GM21825 (cell line): ENCODE measurements around the gene INPP5J.
"Not testable (repeated sequence)": the region's sequence is repeated elsewhere in the genome, so short reads cannot be mapped to it uniquely, and the experiment has no call there.

Experiments
- ATAC-seq: cut with Tn5 transposase; IDR thresholded peaks from one replicate; pipeline ENCODE4 v1.9.1; 2021; ENCODE audit warnings: mild to moderate bottlenecking, moderate library complexity; ENCODE audit not compliant: unreplicated experiment

Gene INPP5J

DNA sequence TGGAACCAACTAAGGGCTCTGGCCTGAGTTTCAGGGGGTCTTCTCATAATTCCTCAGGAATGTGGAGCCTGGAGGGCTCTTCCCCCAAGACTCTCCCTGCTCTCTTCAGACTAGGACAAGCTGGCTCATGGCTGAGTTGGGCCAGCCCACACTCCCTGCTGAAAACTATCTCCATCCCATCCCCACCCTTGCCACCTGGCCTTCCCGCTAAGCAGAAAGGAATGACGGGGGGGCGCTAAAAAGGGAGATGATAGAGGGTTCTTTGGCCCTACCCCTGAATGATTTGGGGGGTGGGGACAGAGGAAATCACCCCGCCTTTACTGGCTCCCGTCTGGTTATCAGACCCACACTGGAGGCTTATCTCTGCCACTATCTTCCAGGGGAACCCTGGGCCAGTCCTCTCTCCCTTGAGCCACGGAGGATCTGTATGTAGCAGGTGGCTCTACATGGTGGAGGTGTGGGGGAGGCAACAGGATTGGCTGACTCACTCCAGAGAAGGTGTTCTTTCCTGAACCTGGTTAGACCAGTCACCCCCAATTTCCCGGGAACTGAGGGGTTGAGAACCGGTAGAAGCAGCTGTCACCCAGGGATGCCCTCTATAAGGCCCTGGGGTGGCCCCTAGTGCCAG lies 35.9 kb upstream of the INPP5J start:
- ATAC-seq = no peak

DNA sequence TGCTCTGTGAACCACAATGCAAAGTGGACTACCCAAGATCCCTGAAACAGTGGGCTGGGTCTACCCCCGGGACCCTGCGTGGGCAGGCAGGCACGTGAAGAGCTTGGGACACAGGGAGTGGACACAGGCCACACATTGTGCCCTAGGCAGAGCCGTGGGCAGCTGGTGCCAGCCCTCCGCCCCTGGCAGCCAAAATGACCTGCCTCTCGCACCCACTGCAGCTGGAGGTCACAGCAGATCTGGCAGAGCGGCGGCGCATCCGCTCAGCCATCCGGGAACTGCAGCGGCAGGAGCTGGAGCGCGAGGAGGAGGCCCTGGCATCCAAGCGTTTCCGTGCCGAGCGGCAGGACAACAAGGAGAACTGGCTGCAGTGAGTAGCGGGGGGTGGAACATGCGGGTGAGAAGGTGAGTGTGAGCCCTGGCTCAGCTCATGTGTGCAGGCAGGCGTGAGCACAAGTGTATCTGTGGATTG lies 35.0 kb upstream of the INPP5J start:
- no peak for ATAC-seq

GRCh38 chr22:31088233-31088986 lies 34.4 kb upstream of the INPP5J start:
- ATAC-seq = no peak

DNA sequence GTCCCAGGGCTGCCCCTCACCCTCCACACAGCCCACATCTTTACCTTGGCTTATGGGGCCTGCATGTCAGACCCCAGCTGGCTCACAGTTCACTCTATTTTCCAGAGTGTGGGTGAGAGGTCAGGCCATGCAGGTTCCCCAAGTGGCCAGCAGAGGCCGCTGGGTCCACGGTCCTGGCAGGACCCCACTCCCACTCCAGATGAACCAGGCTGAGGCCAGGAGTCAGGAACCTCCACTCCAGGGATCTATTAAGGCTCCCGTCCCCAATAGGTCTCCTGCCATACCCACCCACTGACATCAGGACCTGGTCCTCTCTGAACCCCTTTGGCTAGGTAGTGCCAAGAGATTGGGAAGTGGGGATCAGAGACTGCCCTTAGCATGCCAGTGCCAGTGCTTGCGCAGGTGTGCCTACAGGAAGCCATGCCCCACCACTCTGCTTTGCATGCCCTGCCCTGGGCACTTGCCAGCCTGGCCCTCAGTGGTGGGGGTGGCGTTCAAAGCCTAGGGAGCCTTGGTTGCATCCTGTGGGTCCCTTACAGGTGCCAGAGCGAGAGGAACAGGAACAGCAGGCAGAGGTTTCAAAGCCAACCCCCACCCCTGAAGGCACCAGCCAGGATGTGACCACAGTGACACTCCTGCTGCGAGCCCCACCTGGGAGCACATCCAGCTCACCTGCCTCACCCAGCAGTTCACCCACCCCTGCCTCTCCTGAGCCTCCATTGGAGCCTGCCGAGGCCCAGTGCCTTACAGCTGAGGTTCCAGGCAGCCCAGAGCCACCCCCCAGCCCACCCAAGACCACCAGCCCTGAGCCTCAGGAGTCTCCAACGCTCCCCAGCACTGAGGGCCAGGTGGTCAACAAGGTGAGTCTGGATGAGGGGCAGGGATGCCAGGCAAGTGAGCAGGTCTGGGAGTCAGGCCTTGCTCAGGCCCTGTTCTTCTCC lies 33.3 kb upstream of the INPP5J start:
- ATAC-seq = no peak

- no peak for ATAC-seq
Observed at GRCh38 chr22:31090217-31091085, 32.3 kb upstream of the INPP5J start.

DNA sequence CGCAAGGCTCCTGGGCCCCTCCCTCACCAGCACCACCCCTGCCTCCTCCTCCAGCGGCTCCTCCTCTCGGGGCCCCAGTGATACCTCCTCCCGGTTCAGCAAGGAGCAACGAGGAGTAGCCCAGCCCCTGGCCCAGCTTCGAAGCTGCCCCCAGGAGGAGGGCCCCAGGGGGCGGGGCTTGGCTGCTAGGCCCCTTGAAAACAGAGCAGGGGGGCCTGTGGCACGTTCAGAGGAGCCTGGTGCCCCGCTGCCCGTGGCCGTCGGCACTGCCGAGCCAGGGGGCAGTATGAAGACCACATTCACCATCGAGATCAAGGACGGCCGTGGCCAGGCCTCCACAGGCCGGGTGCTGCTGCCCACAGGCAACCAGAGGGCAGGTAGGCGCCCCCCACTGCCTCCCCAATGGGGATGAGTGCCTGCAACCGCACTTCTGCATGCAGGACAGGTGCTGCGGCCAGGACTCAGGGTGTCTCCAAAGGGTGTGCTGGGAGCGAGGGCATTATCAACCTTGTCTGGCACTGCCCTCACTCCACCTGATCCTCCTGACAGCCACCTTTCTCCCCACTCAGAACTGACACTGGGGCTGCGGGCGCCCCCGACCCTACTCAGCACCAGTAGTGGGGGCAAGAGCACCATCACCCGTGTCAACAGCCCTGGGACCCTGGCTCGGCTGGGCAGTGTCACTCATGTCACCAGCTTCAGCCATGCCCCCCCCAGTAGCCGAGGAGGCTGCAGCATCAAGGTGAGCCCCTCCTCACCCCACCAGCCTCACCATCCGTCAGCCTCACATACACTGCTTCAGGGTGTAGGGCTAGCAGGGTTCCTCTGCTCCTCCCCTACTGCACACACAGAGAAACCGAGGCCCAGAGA lies 31.4 kb upstream of the INPP5J start:
- ATAC-seq = no peak

GRCh38 chr22:31092161-31092560 lies 30.6 kb upstream of the INPP5J start:
- ATAC-seq = no peak

DNA sequence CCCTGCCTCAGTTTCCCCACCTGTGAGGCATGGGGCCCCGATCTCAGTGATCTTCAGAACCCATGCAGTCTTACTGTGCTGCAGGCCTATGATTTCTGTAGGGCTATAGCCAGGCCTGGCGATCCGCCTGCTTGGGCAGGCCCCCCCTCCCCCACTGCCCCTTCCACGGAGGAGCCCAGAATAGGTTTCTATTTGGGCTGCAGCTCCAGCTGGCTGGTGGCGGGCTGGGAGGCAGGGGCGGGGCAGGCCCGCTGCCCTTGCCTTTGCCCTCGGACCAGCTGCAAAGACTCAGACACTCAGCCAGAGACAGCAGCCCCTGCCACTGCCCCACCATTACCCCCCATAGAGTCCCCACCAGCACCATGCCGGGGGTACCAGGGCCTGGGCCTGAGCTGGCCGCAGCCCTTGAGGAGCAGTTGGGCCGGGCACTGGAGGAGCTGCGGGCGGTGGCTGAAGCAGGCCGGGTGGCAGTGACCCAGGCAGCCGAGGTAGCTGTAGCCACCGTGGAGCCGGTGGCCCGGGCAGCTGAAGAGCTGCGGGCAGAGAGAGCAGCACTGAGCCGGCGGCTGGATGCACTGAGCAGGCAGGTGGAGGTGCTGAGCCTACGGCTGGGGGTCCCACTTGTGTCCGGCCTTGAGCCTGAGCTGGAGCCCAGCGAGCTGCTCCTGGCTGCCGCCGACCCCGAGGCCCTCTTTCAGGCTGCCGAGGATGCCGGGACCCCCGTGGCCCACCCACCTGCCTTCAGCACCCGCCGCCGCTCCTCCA lies 29.5 kb upstream of the INPP5J start:
- ATAC-seq = no peak

DNA sequence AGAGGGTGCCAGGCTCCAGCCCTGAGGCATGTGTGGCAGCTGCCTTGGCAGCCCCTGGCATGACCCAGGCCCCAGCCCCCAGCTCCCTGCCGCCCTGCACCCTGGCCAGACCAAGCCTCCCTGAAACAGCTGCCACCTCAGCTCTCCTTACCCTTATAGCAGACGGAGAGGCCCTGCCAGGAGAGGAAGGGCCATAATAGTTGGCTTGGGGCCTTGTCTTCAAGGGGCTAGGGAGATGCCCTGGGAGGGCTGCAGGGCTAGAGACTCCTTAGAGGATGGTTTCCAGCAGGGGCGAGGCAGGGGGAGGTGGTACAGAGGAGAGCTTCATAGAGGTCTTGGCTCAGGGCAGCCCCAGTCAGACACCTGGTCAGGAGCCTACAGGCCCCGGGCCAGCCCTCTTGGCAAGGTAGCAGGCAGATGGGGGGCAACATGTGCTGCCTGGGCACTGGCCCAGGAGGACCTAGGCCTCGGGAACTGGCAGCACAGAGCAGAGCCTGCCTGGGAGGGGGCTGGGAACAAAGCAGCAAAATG lies 28.7 kb upstream of the INPP5J start:
- ATAC-seq = no peak

- no peak for ATAC-seq
Observed at GRCh38 chr22:31094741-31095140, 28.0 kb upstream of the INPP5J start.

DNA sequence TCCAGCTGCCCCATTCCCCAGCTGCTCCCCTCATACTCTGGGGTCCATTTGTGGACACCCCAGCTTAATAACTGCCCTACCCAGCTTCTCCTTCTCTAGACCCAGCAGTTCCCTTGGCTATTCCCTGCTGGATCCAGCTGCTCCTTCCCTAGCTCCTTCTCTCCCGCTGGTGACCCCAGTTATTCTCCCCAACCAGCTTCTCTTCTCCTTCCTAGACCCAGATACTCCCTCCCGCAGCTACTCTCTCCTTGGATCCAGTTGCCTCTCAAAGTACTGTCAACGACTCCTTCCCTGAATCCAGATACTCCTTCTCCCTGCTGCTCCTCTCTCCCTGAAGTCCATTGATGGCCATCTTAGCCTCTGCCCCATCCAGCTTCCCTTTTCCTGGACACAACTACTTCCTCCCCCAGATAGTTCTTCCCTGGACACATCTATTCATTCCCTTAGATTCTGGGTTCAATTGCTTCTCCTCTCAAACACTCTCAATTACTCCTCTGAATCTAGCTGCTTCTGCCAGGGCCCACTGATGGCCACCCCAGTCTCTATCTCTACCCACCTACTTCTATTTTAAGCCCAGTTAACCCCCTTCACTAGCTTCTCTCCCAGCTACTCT lies 27.0 kb upstream of the INPP5J start:
- no peak for ATAC-seq

DNA sequence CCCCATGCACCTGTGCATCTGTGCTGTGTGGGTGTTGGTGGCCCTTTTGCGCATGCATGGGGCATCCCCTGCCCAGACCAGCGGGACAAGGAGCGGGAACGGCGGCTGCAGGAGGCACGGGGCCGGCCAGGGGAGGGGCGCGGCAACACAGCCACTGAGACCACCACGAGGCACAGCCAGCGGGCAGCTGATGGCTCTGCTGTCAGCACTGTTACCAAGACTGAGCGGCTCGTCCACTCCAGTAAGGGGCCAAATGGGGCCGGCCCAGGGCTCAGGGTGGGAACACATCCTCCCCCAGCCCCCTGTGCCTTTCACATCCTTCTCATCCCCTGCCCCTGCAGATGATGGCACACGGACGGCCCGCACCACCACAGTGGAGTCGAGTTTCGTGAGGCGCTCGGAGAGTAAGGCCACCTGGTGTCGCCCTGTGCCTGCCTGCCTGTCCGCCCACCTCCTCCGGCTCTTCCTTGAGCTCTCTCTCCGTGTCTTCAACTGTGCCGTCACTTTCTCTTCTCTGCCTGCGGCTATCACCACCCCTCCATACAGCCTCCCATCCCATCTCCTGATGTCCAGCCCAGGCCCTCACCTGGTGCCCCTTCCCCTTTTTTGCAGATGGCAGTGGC lies 26.0 kb upstream of the INPP5J start:
- ATAC-seq = no peak

GRCh38 chr22:31097539-31097938 lies 25.2 kb upstream of the INPP5J start:
- ATAC-seq = not testable (repeated sequence)

GRCh38 chr22:31097941-31098631 lies 24.7 kb upstream of the INPP5J start:
- no peak for ATAC-seq

GRCh38 chr22:31098632-31099110 lies 24.1 kb upstream of the INPP5J start:
- no peak for ATAC-seq

DNA sequence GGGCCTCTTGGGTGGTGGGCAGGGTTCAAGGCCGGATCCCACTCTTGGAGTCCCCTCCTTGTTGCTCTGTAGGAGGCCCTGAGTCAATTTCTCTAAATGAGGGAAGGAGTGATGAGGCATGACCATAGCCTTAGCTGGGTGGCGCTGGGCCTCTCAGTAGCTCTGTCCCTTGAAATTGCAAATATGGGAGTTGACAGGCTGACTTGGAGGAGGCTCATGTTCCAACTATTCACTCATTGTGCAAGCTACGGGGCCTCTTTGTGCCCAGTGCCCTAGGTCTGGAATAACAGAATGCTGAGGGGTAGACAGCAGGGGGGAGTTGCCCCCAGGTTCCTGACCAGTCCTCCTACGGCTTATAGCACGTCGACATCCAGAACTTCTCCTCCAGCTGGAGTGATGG lies 23.4 kb upstream of the INPP5J start:
- ATAC-seq = no peak
